DOHH2 (cell line): ENCODE measurements around the gene CCDC160.

Experiments
- H3F3A ChIP-seq: fragments of 200-600 bp; sonication (generic), shearing (Covaris generic); 2 replicates; pipeline ENCODE4 v1.6.0; 2016; ENCODE audit warnings: antibody characterized with exemption, mild to moderate bottlenecking; ENCODE audit not compliant: control insufficient read depth, insufficient read depth
- H3K27ac ChIP-seq: fragments of 200-600 bp; sonication (generic); 2 replicates; pipeline ENCODE4 v1.5.1; 2014; ENCODE audit warnings: low read depth, mild to moderate bottlenecking, low read length, moderate library complexity
- H3K27me3 ChIP-seq: fragments of 200-600 bp; sonication (generic); 2 replicates; pipeline ENCODE4 v1.6.1; 2014; ENCODE audit warnings: mild to moderate bottlenecking, low read length, mixed read lengths; ENCODE audit not compliant: control insufficient read depth
- H3K36me3 ChIP-seq: fragments of 200-600 bp; sonication (generic); 2 replicates; pipeline ENCODE4 v1.6.1; 2014; ENCODE audit warnings: mild to moderate bottlenecking, low read length, moderate library complexity, mixed read lengths; ENCODE audit not compliant: control insufficient read depth
- H3K4me1 ChIP-seq: fragments of 200-600 bp; sonication (generic); 2 replicates; pipeline ENCODE4 v1.6.1; 2014; ENCODE audit warnings: mild to moderate bottlenecking, low read length, mixed read lengths; ENCODE audit not compliant: control insufficient read depth
- H3K4me2 ChIP-seq: fragments of 200-600 bp; sonication (generic); 2 replicates; pipeline ENCODE4 v1.6.0; 2014; ENCODE audit warnings: mild to moderate bottlenecking, low read length, moderate library complexity
- H3K4me3 ChIP-seq: fragments of 200-600 bp; sonication (generic); 2 replicates; pipeline ENCODE4 v1.5.1; 2014; ENCODE audit warnings: mild to moderate bottlenecking, low read length, mixed read lengths
- H3K79me2 ChIP-seq: fragments of 200-600 bp; sonication (generic); 2 replicates; pipeline ENCODE4 v1.6.1; 2014; ENCODE audit warnings: mild to moderate bottlenecking, low read length, mixed read lengths; ENCODE audit not compliant: control insufficient read depth
- H3K9me2 ChIP-seq: fragments of 200-600 bp; sonication (generic); replicated peaks from 2 replicates; pipeline ENCODE4 v1.6.1; 2014; ENCODE audit warnings: mild to moderate bottlenecking, low read length, mixed read lengths; ENCODE audit not compliant: control insufficient read depth
- H3K9me3 ChIP-seq: fragments of 200-600 bp; sonication (generic); 2 replicates; pipeline ENCODE4 v1.6.1; 2014; ENCODE audit warnings: antibody characterized with exemption, low read length, mixed read lengths; ENCODE audit not compliant: control insufficient read depth, insufficient read depth
- H4K20me1 ChIP-seq: fragments of 200-600 bp; sonication (generic); 2 replicates; pipeline ENCODE4 v1.6.0; 2014; ENCODE audit warnings: low read depth, mild to moderate bottlenecking, antibody characterized with exemption, low read length, moderate library complexity; ENCODE audit not compliant: control insufficient read depth, insufficient read depth
- CTCF ChIP-seq: fragments of 200-600 bp; sonication (generic); IDR thresholded peaks from one replicate; pipeline ENCODE4 v1.5.1; 2014; ENCODE audit warnings: antibody characterized with exemption, mild to moderate bottlenecking, low read depth, low read length; ENCODE audit not compliant: poor library complexity, severe bottlenecking
- EZH2phosphoT487 ChIP-seq: fragments of 200-600 bp; sonication (generic); IDR thresholded peaks from 2 replicates; pipeline ENCODE4 v1.6.1; 2017; ENCODE audit warnings: borderline replicate concordance, mild to moderate bottlenecking, antibody characterized with exemption, low read length, moderate library complexity, mixed read lengths

CCDC160 gene

GRCh38 chrX:134287346-134287745 lies 50.4 kb downstream of the CCDC160 start:
- no peak overlapping the region for H3K27ac ChIP-seq
- no peak overlapping the region for H3K4me2 ChIP-seq
- no peaks in the 10 kb centered on the region for H3K79me2 ChIP-seq
- H3K9me2 ChIP-seq = no peaks in the 10 kb centered on the region
- TF ChIP-seq EZH2phosphoT487 = no peak
- no peak for TF ChIP-seq CTCF
- H3F3A ChIP-seq = no peaks in the 10 kb centered on the region
- H4K20me1 ChIP-seq = no peaks in the 10 kb centered on the region
- H3K4me3 ChIP-seq = no peak overlapping the region
- H3K9me3 ChIP-seq = no peaks in the 10 kb centered on the region
- no peaks in the 10 kb centered on the region for H3K27me3 ChIP-seq
- H3K36me3 ChIP-seq = no peaks in the 10 kb centered on the region
- H3K4me1 ChIP-seq = no peaks in the 10 kb centered on the region

DNA sequence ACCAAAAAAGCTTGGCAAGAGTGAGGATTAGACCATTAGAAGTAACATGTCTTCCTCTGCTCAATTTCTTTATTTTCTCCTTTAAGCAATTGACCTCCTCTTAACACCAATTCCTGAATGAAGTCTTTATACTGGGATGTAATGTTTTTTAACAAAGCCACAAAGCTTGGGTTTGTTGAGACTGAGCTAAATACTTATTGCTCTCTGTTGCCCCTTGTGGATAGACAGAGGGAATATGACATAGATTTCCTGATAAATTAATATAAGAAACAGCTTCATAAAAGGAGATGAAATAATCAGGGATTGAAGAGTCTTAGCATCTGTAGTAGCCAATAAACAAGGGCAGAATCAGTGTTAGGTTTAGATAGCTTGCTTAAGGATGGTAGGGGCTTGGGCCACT lies 57.6 kb downstream of the CCDC160 start:
- TF ChIP-seq CTCF (peak; percentile 50), EZH2phosphoT487 (no peak)
- H3K9me3 ChIP-seq = no peaks in the 10 kb centered on the region
- H3K27ac ChIP-seq = no peak overlapping the region
- H3K9me2 ChIP-seq = no peaks in the 10 kb centered on the region
- no peak overlapping the region for H3K4me2 ChIP-seq
- no peak overlapping the region for H3K4me3 ChIP-seq
- no peaks in the 10 kb centered on the region for H3K36me3 ChIP-seq
- no peaks in the 10 kb centered on the region for H3F3A ChIP-seq
- H4K20me1 ChIP-seq = no peaks in the 10 kb centered on the region
- H3K27me3 ChIP-seq = no peaks in the 10 kb centered on the region
- H3K79me2 ChIP-seq = no peaks in the 10 kb centered on the region
- no peaks in the 10 kb centered on the region for H3K4me1 ChIP-seq
